Activated T-cell treated with anti-CD3 and anti-CD28 coated beads for 1 hour (primary cell): Measurements from ENCODE around the gene FHIP1B.
A peak's percentile ranks its signal among the peaks of the same experiment; 100 is the strongest.
"Not testable (repeated sequence)": the region's sequence is repeated elsewhere in the genome, so short reads cannot be mapped to it uniquely, and the experiment has no call there.

Experiments
- DNase-seq: peaks from one replicate; pipeline ENCODE4 v3.0.0-alpha.2; 2020; ENCODE audit warnings: low read depth

Gene FHIP1B

GRCh38 chr11:6234387-6235107 lies at the start of gene FHIP1B:
Gene FHIP1B (minus strand): TSS chr11:6234636. CDS start chr11:6224516, 10,120 bp downstream.
- DNase-seq = peak; percentile 93

- DNase-seq = no peak
Measured at GRCh38 chr11:6283453-6284023, 49.1 kb upstream of the FHIP1B start.

GRCh38 chr11:6280809-6281208 lies 46.4 kb upstream of the FHIP1B start:
- DNase-seq = not testable (repeated sequence)

DNA sequence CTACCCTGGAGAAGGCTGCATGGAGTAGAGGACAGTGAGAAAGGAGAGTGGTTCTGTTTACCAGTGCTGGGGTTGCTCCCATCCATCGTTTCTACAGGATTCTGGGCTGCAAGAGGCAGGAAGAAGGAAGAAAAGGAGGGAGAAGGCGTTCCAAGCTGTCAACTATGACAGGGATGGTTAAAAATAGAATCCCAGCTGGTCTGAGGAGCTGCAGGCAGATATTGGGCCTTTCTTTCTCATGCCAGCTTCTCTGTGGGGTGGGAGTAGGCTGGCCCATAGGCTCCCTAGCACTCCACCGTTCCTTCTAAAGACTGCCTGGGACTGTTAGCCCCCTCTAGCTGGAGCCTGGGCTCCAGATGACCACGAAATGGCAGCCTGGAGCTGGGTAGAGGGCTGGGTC lies 38.8 kb upstream of the FHIP1B start:
- DNase-seq = no peak

- DNase-seq = no peak
Measured at GRCh38 chr11:6271598-6271997, 37.2 kb upstream of the FHIP1B start.

- DNase-seq = no peak
Measured at GRCh38 chr11:6270584-6271246, 36.3 kb upstream of the FHIP1B start.

DNA sequence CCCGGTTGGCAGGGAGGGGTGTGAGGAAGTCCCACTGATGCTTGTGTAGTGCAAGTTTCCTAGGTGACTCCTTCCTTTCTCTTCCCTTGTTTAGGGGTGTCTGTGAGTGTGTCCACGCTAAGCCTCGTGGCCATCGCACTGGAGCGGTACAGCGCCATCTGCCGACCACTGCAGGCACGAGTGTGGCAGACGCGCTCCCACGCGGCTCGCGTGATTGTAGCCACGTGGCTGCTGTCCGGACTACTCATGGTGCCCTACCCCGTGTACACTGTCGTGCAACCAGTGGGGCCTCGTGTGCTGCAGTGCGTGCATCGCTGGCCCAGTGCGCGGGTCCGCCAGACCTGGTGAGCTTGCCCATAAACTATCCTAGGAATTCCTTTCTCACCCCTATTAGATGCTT lies 35.6 kb upstream of the FHIP1B start:
- DNase-seq = no peak

DNA sequence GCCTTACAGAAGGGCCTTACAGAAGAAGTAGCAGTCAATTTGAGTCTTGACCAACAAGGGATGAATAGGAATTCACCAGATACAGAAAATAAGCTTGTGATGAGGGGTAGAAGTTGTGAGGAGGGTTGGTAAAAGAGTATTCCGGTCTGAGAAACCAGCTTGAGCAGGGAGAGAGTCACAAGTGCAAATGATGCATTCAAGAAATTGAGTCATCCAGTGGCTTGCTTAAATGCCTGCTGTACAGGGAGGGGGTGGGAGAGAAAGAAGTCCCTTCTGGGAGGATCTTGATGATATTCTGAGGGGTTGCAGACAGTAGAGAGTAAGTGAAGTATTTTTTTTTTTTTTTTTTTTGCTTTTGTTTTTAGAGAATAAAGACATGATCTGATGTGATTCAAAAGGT lies 34.4 kb upstream of the FHIP1B start:
- DNase-seq = no peak

- DNase-seq = no peak
Measured at GRCh38 chr11:6263662-6264061, 29.2 kb upstream of the FHIP1B start.

DNA sequence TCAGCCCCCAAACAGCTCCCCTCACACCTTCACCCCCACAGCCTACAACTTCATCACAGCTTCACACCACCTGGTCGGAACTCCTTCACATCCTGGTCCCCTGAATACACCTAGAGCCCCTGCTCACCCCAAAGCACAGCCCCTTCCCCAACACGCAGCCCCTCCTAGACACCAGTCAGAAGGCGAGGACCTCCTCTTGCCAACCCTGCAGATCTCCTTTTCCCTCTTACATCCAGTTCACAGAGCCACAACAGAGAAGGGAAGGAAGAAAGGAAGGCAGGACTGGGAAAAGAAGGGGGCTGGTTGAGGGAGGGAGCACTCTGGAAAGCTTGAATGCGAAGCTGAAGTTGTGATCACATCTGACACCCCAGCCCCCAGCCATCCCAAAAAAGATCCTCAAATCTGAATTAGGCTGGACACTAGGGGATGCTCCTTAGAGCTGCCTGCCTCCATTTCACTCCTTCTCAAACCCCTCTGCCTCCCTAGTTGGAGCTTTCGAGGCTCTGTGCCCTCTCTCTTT lies 25.8 kb upstream of the FHIP1B start:
- no peak for DNase-seq

GRCh38 chr11:6258571-6259081 lies 24.2 kb upstream of the FHIP1B start:
- DNase-seq = no peak

GRCh38 chr11:6258141-6258540 lies 23.7 kb upstream of the FHIP1B start:
- no peak for DNase-seq

GRCh38 chr11:6253197-6253596 lies 18.8 kb upstream of the FHIP1B start:
- no peak for DNase-seq

GRCh38 chr11:6251990-6252473 lies 17.6 kb upstream of the FHIP1B start:
- DNase-seq = no peak

DNA sequence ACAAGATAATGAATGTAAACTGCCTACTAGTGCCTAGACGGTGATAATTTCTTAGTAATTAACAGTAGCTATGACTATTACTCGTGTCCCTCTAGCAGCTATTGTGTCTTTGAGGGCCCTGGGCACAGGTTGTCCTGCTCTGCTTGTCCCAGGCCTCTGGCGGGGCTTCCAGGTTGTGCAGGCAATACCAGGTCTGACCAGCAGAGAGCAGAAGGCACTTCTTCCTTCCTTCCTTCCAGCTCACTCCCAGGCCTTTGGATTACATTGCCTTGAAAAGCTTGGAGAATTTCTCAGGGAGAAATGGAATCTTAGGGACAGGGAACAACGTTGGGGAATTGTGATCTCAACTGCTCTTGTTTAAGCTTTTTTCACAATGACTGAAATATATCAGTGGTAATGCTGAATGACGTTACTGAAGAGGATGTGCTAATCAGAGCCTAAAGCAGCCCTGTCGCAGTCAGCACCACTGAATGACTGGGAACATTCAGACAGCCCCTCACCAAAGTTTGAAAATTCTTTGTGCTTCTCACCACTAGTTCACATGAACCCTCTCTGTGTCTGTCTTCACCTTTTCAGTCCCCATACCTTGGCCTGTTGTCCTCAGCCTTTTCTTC lies 16.8 kb upstream of the FHIP1B start:
- DNase-seq = peak; percentile 38

DNA sequence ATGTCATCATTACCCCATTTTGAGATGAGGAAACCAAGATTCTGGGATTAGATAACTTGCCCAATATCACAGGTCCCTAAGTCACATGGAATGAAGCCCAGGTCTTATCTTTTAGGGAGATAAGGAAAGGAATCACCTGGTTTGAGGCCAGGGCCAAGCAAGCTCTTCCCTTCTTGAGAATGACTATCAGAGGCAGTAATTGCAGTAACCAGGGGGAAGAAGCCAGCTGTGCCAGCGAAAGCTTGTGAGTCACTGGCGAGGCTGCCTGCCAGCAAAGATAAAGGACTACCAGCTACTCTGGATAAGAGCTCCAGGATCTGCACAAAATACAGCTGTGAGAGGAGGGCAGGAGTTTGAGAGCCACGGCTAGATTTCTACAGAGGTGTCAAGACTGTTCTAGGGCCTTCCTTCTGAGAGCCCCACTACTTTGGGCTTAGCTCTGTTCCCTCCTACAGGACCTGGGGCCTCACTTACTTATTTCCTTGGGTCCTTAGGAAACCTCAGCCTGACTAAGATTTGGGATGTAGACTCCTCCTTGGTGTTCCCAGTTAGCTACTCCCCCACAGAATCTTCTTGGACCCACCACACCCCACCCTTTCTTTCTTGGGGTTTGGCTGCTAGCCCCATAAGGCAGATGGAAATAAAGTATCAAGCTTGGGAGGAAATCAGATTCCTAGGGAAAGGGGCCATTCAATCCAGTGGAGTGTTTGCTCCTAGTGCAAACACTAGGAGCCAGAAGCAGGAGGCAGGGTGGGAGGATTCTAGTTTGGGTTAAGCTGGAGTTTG lies 15.5 kb upstream of the FHIP1B start:
- DNase-seq = no peak

DNA sequence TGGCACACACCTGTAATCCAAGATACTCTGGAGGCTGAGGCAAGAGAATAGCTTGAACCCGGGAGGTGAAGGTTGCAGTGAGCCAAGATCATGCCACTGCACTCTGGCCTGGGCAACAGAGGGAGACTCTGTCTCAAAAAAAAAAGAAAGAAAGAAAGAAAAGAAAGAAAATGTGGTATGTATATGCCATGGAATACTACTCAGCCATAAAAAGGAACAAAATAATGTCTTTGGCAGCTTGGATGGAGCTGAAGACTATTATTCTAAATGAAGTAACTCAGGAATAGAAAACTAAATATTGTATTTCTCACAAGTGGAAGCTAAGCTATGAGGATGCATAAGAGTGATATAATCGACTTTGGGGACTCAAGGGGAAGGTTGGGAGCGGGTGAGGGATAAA lies 14.5 kb upstream of the FHIP1B start:
- not testable (repeated sequence) for DNase-seq

DNA sequence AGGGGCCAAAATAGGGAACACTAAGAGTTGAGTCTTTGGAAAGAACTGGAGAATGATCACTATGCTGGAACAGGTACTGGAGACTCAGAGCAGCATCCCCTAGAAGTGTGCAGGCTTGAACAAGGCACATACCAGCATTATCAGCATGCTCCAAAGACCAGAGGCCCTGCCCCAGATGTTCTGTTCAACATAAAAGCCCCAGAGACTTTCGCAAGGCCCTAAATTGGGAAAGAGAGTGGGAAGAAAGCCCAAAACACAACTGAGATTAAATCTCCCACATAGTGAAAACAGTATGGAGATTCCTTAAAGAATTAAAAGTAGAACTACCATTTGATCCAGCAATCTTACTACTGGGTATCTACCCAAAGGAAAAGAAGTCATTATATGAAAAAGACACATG lies 13.8 kb upstream of the FHIP1B start:
- DNase-seq = no peak

DNA sequence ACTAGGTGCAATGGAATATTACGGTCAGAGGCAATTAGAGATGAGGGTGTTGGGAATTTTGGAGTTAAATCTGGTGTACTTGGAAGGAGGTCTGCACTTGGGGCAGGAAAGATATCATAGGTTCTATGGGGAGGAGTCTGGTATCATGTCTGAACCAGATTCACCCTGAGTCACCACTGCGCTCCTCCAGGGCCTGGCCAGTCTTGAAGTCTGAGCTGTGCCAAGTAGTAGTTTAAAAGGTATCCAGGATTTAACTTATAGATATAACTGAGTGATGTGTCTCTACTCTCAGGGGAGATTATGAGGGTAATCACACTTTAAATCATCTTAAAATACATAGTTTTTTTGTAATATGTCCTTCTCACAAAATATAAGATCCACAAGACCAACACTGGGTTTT lies 11.1 kb upstream of the FHIP1B start:
- DNase-seq = no peak

GRCh38 chr11:6241316-6241715 lies 6.9 kb upstream of the FHIP1B start:
- no peak for DNase-seq

DNA sequence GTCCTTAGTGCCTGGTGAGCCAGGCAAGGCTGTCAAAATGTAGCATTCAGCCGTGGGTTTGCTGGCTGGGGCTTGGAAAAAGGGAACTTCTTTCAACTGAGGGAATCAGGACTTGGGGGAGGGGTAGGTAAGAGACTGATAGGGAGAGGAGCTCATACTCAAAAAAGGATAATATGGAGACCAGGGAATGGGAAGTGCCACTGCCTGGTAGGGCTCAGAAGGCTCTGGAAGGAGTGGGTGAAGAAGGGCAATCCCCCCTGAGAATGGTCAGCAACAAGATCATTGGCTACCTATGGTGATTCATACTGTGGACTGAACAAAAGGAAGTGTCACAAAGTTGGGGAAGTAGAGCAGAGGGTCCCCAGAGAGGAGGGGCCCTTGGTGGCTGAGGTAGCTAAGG lies 6.3 kb upstream of the FHIP1B start:
- DNase-seq = no peak

DNA sequence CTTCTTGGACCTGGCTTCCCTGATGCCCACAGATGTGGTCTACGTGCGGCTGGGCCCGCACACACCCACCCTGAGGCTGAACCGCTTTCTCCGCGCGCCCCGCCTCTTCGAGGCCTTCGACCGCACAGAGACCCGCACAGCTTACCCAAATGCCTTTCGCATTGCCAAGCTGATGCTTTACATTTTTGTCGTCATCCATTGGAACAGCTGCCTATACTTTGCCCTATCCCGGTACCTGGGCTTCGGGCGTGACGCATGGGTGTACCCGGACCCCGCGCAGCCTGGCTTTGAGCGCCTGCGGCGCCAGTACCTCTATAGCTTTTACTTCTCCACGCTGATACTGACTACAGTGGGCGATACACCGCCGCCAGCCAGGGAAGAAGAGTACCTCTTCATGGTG lies 5.7 kb upstream of the FHIP1B start:
- no peak for DNase-seq
